Measurements from ENCODE around the gene PPP1R8. TPM values are rescaled to one million over a fixed set of nuclear protein-coding genes. Genes with fewer than 3 reads are reported as not detected.
"Not testable (repeated sequence)": the region's sequence is repeated elsewhere in the genome, so short reads cannot be mapped to it uniquely, and the experiment has no call there.

Gene PPP1R8
- total RNA-seq, 1 donor from 2014 or later, result 42.9 TPM

DNA sequence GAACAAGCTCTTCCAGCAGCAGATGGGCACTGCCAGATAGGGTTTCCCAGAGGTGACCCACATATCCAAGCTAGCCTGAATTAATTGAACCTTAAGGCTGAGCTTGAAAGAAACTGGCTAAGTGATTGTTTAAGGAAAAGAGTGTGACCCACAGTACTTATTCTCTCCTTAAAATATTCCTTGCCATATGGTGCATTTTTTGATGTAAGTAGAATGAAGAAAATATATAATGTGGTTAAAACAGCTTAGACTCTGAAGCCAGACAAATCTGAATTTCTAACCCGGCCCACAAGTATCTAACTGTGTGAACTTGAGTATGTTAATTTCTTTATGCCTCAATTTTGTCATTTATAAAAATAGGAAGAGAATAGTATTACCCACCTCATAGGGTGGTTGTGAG, 4.9 kb downstream of the PPP1R8 start:
- peaks cover 17% of the 10 kb centered on the region for H3K36me3 Mint-ChIP-seq
- DNase-seq (ENCODE audit: low spot score in 2 of 2, unreplicated experiment in 2 of 2), result no peak
- TF ChIP-seq, protein P1, sequence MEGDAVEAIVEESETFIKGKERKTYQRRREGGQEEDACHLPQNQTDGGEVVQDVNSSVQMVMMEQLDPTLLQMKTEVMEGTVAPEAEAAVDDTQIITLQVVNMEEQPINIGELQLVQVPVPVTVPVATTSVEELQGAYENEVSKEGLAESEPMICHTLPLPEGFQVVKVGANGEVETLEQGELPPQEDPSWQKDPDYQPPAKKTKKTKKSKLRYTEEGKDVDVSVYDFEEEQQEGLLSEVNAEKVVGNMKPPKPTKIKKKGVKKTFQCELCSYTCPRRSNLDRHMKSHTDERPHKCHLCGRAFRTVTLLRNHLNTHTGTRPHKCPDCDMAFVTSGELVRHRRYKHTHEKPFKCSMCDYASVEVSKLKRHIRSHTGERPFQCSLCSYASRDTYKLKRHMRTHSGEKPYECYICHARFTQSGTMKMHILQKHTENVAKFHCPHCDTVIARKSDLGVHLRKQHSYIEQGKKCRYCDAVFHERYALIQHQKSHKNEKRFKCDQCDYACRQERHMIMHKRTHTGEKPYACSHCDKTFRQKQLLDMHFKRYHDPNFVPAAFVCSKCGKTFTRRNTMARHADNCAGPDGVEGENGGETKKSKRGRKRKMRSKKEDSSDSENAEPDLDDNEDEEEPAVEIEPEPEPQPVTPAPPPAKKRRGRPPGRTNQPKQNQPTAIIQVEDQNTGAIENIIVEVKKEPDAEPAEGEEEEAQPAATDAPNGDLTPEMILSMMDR (IDR thresholded peaks at IDR 0.05; ENCODE audit: unreplicated experiment), result no peak
- H3K27me3 Mint-ChIP-seq (ENCODE audit: low read depth), result no peaks in the 10 kb centered on the region
- H3K27ac Mint-ChIP-seq, result no peak overlapping the region
- H3K9me3 Mint-ChIP-seq, result no peaks in the 10 kb centered on the region
- H3K4me3 Mint-ChIP-seq, result no peak overlapping the region
- peaks cover 15% of the 10 kb centered on the region for H3K4me1 Mint-ChIP-seq

DNA sequence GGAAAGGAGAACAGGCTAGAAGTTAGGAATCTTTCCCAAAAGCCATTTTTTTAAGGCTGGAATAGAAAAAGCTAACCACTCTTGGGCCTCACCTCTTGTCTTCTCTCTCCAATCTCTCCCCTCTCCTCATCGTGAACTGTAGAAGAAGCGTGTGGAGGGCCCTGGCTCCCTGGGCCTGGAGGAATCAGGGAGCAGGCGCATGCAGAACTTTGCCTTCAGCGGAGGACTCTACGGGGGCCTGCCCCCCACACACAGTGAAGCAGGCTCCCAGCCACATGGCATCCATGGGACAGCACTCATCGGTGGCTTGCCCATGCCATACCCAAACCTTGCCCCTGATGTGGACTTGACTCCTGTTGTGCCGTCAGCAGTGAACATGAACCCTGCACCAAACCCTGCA, 19.4 kb downstream of the PPP1R8 start:
- Mint-ChIP-seq H3K36me3 (peaks cover 42% of the 10 kb centered on the region), H3K4me3 (no peak overlapping the region), H3K27ac (no peak overlapping the region), H3K9me3 (no peaks in the 10 kb centered on the region), H3K4me1 (no peaks in the 10 kb centered on the region), H3K27me3 (ENCODE audit: low read depth) (no peaks in the 10 kb centered on the region)
- DNase-seq (ENCODE audit: low spot score in 2 of 2, unreplicated experiment in 2 of 2), result no peak
- TF ChIP-seq, protein P1 (IDR thresholded peaks at IDR 0.05; ENCODE audit: unreplicated experiment), result no peak

DNA sequence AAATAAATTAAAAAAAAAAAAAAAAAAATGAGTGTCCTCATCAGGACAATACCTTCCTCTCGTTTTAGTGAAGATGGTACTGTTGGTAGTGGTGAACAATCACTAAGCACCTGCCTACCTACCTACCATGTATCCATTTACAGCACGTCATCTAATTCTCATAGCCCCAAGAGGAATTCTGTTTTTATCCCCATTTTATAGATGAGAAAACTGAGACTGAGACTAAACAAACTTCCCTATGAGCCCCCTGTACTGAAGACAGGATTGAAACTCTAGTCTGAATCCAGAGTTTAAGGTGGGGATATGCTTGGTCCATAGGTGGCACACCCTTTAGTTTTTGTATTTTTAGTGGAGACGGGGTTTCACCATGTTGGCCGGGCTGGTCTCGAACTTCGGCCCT, 24.5 kb downstream of the PPP1R8 start:
- no peak overlapping the region for H3K4me3 Mint-ChIP-seq
- TF ChIP-seq, protein P1 (IDR thresholded peaks at IDR 0.05; ENCODE audit: unreplicated experiment), result no peak
- H3K36me3 Mint-ChIP-seq, result peaks cover 18% of the 10 kb centered on the region
- no peaks in the 10 kb centered on the region for H3K9me3 Mint-ChIP-seq
- no peaks in the 10 kb centered on the region for H3K27me3 Mint-ChIP-seq (ENCODE audit: low read depth)
- H3K4me1 Mint-ChIP-seq, result peaks cover 7% of the 10 kb centered on the region
- H3K27ac Mint-ChIP-seq, result no peak overlapping the region
- DNase-seq (ENCODE audit: low spot score in 2 of 2, unreplicated experiment in 2 of 2), result no peak

DNA sequence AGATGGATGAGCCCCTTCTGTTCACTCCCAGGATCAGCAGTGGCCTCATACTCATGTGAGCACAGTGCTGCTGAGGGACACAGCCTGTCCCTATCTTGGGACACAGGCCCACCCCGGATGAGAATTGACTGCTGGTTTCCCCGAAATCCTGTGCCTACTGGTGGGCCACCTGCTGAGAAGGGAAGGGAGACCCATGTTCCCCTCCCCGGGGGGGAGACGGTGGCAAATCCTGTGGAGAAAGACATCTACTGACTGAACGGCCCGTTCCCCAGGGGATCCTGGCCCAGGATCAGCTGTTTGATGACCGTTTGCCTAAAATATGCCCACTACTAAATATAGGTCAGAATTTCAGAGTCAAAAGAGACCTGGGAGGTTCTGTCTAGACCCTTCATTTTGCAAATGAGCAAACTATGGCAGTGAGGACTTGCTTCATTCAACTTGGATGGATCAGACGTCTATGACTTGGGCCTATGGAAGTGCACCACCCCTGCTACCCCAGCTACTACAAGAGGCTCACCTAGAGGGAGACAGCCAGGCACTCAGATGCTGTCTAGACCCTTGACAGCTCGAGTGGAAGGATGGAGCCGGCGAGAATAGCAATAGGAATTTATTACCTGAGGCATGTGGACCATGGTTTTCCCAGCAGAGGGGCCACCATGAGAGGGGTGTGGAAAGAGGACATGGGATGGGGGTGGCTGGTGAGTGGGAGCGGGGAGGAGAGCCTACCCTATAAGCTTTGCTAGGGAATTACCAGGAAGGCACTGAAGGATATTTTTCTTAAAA, 26.2 kb downstream of the PPP1R8 start:
- no peaks in the 10 kb centered on the region for H3K27me3 Mint-ChIP-seq (ENCODE audit: low read depth)
- TF ChIP-seq, protein P1 (IDR thresholded peaks at IDR 0.05; ENCODE audit: unreplicated experiment), result no peak
- H3K36me3 Mint-ChIP-seq, result peaks cover 2% of the 10 kb centered on the region
- H3K27ac Mint-ChIP-seq, result no peak overlapping the region
- H3K4me1 Mint-ChIP-seq, result peaks cover 7% of the 10 kb centered on the region
- DNase-seq (ENCODE audit: low spot score in 2 of 2, unreplicated experiment in 2 of 2), result no peak
- no peak overlapping the region for H3K4me3 Mint-ChIP-seq
- no peaks in the 10 kb centered on the region for H3K9me3 Mint-ChIP-seq

DNA sequence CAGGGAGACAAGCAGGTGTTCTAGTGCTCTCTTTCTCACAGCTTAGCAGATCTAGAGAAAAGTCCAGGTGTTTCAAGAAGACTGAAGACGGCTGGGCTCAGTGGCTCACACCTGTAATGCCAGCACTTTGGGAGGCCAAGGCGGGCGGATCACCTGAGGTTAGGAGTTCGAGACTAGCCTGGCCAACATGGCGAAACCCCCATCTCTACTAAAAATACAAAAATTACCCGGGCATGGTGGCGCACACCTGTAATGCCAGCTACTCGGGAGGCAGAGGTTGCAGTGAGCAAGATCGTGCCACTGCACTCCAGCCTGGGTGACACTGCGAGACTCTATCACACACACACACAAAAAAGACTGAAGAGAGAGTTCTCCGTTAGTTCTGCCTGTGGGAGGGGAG, 27.0 kb downstream of the PPP1R8 start:
- not testable (repeated sequence) for H3K27me3 Mint-ChIP-seq (ENCODE audit: low read depth); DNase-seq (ENCODE audit: low spot score in 2 of 2, unreplicated experiment in 2 of 2); H3K36me3 Mint-ChIP-seq; H3K9me3 Mint-ChIP-seq; H3K27ac Mint-ChIP-seq; H3K4me3 Mint-ChIP-seq; H3K4me1 Mint-ChIP-seq

DNA sequence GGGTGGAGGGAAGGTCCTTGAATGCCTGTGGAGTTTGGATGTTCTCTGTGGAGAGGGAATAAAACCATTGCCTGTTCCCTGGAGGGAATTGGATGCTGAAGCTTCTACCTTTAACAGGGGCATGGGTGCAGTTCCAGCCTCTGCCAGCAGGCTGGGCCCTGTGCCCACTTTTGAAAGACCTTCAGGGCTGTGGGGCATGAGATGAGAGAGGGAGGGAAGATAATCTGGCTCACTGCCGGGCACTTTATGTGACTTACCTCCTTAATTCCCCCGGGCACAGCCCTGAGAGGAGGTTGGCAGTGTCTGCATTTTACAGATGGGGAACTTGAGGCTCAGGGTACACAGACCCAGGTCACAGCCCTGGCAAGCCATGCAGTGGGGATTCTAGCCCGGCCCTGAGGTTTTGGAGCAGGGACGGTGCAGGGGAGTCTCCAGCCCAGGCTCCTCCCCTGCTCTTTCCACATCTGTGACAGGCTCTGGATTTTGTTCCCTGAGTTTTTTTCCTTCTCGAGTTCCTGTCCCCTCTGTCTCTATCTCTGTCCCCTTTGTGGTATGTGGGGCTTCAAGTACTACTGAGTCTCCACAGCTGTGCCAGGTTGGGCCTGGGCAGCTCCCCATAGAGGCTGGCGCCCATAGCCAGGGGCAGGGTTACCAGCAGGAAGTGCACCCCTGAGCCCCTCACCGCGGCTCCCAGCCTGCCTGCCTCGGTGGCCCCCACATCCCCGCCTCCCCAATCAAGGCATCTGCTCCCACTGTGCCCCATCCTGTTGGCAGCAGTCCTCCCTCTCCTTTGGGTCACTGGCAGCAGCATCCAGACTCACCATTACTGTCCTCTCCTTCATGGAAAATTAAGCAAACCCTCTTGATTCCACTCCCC, 27.7 kb downstream of the PPP1R8 start:
- no peaks in the 10 kb centered on the region for H3K9me3 Mint-ChIP-seq
- H3K27me3 Mint-ChIP-seq (ENCODE audit: low read depth), result no peaks in the 10 kb centered on the region
- H3K36me3 Mint-ChIP-seq, result no peaks in the 10 kb centered on the region
- TF ChIP-seq, protein P1 (IDR thresholded peaks at IDR 0.05; ENCODE audit: unreplicated experiment), result peak; percentile 94
- H3K4me3 Mint-ChIP-seq, result no peak overlapping the region
- H3K27ac Mint-ChIP-seq, result no peak overlapping the region
- H3K4me1 Mint-ChIP-seq, result peaks cover 7% of the 10 kb centered on the region
- peak; percentile 53 to 88 for DNase-seq (ENCODE audit: low spot score in 2 of 2, unreplicated experiment in 2 of 2)
